GM11168 (cell line): Measurements from ENCODE around the gene COL6A3.

Source experiments
- in situ Hi-C: fragments of 300-500 bp; cut with MboI; formaldehyde crosslinking; loops from one replicate; pipeline ENCODE4 v1.12.0; 2022; ENCODE audit warnings: low sequenced_read_pairs; ENCODE audit not compliant: unreplicated experiment

COL6A3 gene

DNA sequence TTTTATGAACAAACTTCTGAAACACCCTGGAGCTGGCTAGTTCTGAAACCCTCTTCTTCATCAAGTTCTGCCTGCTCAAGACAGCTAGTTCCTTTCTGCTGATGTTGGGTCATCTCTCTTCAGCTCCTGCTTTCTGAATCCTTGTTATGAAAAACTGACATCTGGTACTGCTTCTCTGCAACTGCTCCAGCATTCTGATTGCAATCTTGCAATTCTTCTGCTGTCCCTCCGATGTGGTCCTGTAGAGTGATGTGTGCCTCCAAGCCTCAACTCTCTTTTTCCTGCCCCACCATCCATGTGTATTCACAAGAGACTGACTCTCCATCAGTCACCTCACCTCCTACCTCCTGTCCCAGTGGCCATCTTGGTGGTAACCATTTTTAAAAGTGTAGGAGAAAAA lies 21.8 kb downstream of the COL6A3 start:
- in situ Hi-C loops: no loop called here

DNA sequence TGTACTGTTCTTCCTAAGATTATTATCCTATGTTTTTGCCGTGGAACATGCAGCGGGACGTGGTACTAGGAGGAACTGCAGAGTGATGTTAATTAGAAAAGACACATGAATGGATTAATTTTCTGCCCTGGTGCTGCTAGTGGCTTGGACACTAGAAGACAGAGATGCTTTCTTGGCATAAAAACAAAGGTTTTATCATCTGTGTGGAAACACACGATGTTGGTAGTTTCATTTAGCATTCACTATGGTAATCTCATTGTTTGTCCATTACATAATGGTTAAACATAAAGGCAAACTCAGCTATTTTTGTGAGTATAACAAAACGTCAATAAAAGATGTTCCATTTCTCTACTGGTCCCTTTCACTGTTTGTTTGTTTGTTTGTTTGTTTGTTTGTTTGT lies 22.8 kb downstream of the COL6A3 start:
- in situ Hi-C loops: no loop called here

DNA sequence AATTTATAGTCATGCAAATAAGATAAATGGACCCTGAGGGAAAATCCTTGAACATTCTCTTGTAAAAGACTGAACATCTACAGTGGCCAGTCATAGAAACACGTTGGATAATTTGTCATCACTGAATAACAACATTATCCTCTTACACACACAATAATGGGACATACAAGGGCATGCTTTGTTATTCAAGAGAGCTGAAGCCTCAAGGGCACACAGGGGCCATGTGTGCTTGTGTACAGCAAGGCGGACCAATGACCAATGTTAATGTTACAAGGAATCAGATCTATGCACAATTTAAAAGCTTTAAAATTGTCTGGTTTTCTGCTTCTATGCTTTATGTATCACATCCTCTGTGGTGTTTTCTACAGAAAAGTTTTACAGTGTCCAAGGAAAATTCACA lies 23.7 kb downstream of the COL6A3 start:
- in situ Hi-C loops: no loop called here

DNA sequence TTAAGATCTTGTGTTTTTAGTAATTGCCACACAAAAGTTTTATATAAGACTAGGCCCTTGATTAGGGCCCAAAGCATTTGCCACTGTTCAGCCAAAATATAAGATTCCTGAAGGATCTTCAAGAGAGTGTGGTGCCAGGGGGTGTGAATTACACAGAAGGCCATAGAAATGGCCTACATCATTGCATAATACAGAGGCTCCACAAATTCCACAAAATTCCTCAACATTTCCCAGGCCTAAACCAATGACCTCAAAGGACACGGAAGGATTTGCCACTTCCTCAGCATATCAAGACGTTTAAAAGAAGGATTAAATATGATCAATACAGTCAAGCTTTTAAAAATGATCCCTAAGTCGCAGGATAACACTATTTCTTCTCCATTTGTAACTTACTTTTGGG lies 24.1 kb downstream of the COL6A3 start:
- in situ Hi-C loops: no loop called here

DNA sequence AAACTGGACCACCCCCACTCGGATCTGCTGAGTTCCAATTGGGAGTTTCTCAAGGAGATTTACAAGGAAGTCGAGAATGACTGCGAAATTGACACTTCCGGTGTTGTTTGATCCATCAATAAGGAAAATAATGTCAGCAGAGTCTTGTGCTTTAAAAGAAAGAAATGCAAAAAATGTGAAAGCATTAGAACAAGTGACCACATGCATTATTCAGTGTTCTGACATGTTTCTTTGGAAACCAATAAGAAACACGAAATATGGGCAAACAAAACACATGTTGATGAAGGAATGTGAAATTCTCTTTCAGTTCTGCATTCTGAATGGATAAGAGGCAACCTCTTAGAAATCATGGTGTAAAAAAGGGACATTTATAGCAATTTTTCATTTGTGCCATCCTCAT lies 25.9 kb downstream of the COL6A3 start:
- in situ Hi-C loops: no loop called here

GRCh38 chr2:237384672-237385020 lies 29.3 kb downstream of the COL6A3 start:
- in situ Hi-C loops: no loop called here

GRCh38 chr2:237383991-237384671 lies 29.8 kb downstream of the COL6A3 start:
- in situ Hi-C loops: no loop called here

GRCh38 chr2:237380768-237381167 lies 33.2 kb downstream of the COL6A3 start:
- in situ Hi-C loops: no loop called here

DNA sequence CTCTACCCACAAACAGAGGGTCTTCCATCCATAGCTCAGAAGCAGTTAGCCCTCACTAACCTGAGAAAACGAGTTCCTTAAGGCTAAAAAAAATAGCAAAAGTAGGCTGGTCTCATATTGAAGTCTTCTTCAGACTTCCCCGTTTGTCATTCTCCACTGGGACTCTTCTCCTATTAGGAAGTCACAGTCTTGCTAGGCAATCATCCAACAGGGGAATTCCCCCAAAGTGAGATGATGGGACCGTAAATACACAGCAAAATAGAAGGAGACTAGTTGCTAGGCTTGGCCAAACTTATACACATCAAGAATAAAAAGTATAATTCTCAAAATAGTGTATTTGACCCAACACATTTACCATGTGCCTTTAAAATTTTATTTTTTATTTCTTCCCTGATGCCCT lies 34.3 kb downstream of the COL6A3 start:
- in situ Hi-C loops: no loop called here

DNA sequence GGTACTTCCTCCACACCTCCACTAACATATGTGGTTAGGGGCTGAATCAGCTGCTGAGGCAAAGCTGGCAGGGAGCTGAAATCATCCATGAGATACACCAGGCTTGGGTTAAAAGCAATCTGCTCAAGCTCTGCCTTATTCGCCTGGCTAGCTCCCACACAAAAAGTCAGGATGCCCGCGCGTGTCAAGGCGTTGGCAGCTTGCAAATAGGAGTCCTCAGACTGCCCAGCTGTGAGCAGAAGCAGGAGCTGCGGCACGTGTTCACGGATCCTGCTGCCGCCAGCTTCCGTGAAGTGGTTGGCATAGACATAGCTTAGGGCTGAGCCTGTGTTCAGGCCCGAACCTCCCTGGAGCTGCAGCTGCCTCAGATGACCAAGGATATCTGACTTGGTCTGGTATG lies 35.3 kb downstream of the COL6A3 start:
- in situ Hi-C loops: no loop called here

GRCh38 chr2:237374284-237375060 lies 39.5 kb downstream of the COL6A3 start:
- in situ Hi-C loops: no loop called here

- in situ Hi-C loops: no loop called here
These were observed 42.1 kb downstream of the COL6A3 start for GRCh38 chr2:237371856-237372255.

DNA sequence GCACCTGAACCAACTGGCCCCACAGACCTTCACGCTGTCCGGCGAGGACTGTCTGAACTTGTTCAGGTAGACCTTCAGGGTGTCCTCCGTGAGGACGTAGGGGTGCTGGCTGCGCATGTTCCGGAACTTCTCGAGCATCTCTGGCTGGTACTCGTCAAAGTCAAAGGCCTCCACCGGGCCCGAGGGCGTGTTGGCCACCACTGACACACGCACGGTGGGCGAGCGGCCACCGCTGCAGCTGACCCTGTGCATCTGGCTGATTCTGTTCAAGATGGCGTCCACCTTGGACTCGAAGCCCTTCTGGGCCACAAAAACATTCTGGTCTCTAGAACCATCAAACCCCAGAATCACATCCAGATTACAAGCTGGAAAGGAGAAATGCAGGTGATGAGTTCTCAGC lies 48.3 kb downstream of the COL6A3 start:
- in situ Hi-C loops: no loop called here

GRCh38 chr2:237364655-237365054 lies 49.3 kb downstream of the COL6A3 start:
- in situ Hi-C loops: no loop called here

DNA sequence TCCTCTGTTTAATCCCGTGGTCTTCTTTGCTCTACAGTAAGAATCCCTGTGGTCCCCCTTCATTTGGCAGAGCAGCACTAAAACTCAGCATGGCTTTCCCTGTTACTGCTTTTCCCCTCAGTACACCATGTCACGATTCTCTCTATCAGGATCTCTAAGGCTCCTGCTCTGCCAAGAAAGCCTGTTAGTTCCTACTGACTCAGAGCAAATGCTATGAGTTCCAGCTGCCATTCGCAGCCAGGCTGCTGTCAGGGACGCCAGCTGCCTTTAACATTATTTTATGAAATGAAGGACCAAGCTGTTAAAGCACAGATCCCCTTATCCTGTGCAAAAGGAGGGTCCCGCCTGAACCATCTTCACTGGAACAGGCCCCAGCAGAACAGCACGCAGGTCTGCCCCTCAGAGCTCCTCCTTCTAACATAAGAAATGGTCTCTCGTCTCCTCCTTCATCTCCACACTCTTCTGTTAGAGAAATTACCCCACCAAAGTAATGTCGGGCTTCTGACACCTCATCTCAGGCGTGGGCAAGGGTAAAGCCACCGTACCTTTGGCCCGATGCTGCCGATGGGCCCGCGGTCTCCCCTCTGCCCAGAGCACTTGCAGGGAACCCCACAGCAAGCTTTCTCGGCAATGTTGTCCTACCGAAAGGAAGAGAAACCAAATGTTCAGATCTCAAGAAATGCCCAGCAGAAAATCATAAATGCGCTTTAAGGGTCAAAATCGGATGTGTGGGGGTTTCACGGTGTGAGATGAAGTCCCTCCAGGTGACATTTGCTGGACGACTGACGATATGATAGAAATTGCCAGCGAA lies 52.6 kb downstream of the COL6A3 start:
- in situ Hi-C loops: no loop called here

DNA sequence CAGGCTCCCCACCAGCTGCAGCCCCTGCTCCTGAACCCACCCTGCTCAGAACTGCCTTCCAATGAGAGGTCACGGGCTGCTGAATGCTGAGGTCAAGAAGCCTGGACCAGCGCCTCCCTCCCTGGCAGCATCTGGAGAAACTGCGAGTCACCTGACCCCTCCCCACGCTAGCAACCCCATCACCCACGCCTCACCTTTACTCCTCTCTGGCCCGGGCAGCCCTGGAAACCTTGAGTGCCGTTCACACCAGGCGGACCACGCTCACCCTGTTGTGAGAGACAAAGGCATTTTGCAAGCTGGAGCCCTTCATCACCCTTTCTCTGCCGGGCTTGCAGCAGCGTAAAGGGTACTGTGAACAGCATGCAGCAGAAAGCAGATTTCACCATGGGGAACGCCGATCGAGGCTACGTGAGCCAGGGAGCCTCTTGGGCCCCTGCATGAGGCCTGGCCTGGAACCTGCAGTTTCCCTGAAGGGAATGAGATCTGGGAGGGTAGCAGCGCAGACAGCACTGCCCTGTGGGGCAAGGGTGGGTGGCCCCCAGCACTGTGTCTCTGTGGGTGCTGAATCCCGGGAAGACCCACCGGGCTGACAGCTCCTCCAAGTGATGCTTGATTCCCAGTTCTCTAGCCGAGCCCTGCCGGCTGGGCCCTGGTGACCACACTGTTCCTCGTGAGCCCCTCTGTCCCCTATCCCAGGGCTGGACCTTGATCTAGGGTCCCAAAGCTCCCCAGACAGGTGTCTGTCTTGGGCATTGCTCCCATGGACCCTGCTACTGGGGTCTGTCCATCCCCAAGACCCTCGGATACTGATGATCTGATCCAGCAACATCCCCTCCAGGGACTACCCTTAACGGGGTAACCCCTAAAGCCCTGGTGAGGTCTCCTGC lies 53.8 kb downstream of the COL6A3 start:
- in situ Hi-C loops: no loop called here

- in situ Hi-C loops: no loop called here
These were observed 54.5 kb downstream of the COL6A3 start for GRCh38 chr2:237359518-237359840.

DNA sequence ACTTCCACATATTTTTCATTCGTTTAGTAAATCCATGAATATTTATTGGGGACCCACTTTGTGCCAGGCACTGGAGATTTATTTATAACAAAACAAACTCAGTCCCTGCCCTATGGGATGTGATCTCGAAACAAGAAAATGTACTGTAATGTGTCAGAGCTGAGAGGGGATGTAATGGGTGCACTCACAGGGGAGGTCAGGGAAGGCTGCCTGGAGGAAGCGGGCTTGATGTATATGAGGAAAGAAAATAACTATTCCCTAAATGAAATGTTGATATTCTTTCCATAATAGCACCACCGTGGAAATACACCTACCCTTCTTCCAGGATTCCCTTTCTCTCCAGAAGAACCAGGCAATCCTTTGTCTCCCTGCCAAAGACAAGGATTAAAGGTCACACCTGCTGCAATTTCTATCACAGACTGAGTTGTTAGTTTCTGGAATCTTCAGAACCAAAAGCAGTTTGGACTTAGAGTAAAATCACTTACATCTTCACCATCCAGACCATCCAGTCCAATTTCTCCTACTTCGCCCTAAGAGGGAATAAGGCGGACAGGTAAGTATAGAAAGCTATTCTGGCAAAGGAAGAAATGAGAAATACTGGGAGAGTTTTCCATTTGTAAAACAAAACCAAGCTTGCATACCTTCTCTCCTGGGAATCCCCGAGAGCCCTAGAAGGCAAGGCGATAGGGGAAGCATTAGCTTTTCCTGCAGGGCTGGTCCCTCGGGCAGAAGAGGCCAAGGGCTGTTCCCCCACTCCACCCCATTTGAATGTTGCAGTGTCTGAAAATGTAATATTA lies 55.0 kb downstream of the COL6A3 start:
- in situ Hi-C loops: no loop called here

- in situ Hi-C loops: no loop called here
These were observed 58.3 kb downstream of the COL6A3 start for GRCh38 chr2:237355701-237356100.

DNA sequence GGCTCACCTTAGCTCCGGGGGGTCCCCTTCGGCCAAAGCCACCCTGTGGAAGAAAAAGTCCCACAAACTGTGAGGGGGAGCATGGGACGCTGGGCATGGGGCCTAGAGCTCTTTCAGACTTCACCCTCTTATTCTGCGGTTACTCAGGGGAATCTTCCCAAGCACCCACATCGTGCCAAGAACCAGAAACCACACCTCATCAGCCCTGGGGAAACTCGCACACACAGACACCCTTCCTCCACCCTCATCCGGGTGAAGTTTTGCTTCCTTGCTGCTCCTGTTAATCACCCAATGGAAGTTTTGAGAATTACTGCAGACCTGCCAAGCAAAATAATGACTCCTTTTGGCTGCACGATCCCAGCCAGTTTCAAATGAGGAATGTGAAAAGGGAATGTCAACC lies 59.1 kb downstream of the COL6A3 start:
- in situ Hi-C loops: no loop called here
